AG09309 (cell line): ENCODE measurements around the gene IL20RA.

Experiments used
- DNase-seq: peaks from one replicate; pipeline ENCODE4 v3.0.0-alpha.2; 2010; ENCODE audit warnings: low read depth
- H3K4me3 ChIP-seq: 2 replicates; pipeline ENCODE4 v1.5.1; 2011; ENCODE audit warnings: mild to moderate bottlenecking, low read depth, low read length, moderate library complexity; ENCODE audit not compliant: control insufficient read depth
- TF ChIP-seq, protein P1 (sequence below): IDR thresholded peaks from 2 replicates; pipeline ENCODE4 v1.5.1; 2011; ENCODE audit warnings: mild to moderate bottlenecking, low read depth, low read length, inconsistent platforms; ENCODE audit not compliant: insufficient read depth, control insufficient read depth; ENCODE audit errors: missing control alignments

The IL20RA gene, protein sequence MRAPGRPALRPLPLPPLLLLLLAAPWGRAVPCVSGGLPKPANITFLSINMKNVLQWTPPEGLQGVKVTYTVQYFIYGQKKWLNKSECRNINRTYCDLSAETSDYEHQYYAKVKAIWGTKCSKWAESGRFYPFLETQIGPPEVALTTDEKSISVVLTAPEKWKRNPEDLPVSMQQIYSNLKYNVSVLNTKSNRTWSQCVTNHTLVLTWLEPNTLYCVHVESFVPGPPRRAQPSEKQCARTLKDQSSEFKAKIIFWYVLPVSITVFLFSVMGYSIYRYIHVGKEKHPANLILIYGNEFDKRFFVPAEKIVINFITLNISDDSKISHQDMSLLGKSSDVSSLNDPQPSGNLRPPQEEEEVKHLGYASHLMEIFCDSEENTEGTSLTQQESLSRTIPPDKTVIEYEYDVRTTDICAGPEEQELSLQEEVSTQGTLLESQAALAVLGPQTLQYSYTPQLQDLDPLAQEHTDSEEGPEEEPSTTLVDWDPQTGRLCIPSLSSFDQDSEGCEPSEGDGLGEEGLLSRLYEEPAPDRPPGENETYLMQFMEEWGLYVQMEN

DNA sequence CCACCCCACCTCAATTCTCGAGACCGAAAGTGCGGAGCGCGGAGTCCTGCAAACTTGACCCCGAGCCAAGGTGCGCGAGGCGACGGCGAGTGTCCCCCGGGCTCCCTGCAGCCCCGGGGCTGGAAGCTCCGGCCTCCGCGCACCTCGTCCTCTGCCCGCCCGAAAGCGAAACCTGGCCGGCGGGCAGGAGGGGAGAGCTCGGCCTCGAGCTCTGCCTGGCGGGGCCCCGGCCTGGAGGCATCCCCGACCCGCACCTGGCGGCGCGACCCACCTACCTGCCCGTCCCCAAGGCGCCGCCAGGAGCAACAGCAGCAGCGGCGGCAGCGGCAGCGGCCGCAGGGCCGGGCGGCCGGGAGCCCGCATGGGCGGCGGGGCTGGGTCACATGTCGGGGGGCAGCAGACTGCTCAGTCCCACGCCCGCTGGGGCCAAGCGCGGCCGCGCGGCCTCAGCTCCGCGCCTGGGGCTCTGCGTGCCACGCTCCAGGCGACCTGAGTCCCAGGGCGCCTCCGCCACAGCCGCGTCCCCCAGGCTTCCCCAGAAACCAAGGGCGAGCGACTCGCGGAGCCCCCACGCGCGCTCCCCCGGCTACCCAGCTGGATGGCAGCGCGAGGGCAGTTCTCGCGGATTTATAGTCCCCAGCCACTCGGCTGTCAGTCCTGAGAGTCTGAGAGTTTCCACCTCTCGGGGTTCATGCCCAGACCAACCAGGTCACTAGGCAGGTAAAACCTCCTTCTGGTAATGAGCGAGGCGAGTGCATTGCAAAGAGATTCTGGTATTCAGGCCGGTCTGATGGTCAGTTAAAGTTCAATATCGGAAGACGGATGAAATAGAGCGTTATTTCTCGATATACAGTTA lies at the start of gene IL20RA:
IL20RA (minus strand) TSS at position 600 of the 856 bp plus-strand sequence; CDS start at position 363, 237 bp downstream.
- H3K4me3 ChIP-seq = peak within 1 kb of the TSS; percentile 87
- no peak for DNase-seq

DNA sequence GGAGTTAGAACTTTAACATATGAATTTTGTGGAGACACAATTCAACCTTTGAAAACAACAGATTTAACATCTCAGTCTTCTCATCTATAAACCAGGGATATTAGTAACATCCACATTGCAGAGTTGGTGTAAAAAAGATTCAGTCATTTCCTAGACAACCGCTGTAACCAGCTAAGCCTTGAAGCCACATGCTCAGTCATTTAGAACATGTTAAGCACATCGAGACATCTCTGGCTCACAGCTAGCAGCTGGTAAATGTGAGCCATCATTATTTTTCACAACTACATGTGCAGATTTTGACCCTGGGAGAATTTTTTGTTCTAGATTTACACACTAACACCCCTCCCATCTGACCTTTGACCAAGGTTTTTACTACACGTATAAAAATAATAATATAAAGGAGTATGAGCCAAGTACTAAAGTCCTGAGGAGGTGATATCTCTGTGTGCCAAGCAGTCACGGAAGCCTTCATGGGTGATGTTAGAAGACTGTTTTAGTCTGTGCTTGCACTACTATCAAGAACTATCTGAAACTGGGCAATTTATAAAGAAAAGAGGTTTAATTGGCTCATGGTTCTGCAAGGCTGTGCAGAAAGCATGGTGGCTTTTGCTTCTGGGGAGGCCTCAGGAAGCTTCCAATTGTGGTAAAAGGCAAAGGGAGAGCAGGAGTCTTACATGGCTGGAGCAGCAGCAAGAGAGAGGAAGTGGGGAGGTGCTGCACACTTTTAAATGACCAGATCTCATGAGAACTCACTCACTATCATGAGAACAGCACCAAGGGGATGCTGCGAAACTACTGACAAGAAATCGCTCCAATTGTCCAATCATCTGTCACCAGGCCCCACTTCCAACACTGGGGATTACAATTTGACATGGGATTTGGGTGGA lies 48.7 kb upstream of the IL20RA start:
- no peak overlapping the region for H3K4me3 ChIP-seq
- no peak for DNase-seq
- TF ChIP-seq, protein P1, sequence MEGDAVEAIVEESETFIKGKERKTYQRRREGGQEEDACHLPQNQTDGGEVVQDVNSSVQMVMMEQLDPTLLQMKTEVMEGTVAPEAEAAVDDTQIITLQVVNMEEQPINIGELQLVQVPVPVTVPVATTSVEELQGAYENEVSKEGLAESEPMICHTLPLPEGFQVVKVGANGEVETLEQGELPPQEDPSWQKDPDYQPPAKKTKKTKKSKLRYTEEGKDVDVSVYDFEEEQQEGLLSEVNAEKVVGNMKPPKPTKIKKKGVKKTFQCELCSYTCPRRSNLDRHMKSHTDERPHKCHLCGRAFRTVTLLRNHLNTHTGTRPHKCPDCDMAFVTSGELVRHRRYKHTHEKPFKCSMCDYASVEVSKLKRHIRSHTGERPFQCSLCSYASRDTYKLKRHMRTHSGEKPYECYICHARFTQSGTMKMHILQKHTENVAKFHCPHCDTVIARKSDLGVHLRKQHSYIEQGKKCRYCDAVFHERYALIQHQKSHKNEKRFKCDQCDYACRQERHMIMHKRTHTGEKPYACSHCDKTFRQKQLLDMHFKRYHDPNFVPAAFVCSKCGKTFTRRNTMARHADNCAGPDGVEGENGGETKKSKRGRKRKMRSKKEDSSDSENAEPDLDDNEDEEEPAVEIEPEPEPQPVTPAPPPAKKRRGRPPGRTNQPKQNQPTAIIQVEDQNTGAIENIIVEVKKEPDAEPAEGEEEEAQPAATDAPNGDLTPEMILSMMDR = no peak

More for the DNA sequence above, at the start of gene IL20RA:
- TF ChIP-seq, protein P1 = no peak

DNA sequence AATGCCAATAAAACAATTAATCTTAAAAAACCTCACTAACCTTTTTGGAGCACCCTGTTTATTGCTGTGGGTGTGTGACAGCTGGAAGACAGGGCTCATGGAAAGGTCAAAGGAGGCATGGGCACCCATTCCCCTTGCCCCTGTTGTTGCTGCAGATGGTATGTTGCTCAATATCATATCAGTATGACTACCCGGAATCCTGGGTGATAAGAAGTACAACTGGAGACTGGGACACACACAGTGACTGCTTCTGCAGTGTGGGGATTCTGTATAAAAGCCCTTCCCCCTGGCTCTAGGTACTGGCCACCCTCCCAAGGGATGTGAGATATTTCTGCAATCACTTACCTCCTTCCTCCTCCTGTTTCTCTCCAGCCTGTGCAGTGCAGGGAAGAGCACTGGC lies 47.3 kb upstream of the IL20RA start:
- TF ChIP-seq, protein P1 = no peak
- DNase-seq = no peak
- H3K4me3 ChIP-seq = no peak overlapping the region

DNA sequence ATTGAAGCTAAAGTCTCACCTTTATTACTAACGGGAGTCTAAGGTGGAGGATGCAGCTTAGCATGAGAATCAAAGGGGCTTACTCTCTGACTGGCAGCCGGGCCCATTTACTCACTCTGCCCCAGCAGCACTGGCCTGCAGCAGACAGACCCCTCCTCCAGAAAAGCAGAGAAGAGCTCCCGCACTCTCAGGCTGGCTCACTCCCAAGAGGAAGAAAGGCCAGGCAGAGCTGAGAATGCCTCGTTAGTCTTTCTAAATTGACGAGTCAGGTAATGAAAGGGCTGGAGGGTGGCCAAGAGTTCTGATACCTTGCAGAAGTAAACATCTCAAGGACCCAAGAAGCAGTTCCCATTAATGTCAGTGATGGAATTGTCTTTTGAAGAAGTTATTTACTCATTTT lies 44.5 kb upstream of the IL20RA start:
- TF ChIP-seq, protein P1 = no peak
- DNase-seq = no peak
- H3K4me3 ChIP-seq = no peak overlapping the region

DNA sequence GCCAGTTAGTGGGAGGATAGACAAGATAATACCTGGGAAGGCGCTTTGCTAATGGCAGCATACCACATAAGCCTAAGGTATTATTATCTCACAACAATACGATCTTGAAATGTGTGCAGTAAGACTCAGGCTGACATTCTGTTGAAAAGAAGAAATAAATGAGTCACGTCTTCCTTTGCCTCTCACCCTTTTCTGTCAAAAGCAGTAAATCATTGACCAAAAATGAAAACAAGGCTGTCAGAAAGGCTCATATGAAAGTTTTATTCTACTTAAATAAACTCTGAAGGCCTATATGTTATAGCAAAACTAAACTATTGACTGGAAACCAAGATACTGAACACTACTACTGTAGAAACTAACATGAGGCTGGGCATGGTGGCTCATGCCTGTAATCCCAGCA lies 43.1 kb upstream of the IL20RA start:
- TF ChIP-seq, protein P1 = no peak
- no peak overlapping the region for H3K4me3 ChIP-seq
- DNase-seq = no peak

DNA sequence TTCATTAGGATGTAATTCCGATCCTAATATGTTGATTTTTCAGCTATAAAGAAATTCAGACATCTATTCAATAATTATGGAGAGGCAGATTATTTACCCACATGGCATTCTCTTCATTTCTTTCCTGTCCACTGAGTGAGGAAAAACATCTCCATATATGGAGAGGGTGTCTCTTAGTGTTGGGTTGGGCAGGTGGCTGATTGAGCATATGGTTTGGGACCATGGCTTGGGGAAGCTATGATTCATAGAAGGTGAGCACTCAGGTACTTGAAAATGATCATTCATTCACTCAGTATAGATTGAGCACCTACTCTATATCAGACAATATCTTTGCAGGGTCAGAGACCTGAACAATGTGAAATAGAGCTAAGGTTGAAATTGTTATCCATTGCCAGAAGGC lies 41.3 kb upstream of the IL20RA start:
- no peak overlapping the region for H3K4me3 ChIP-seq
- DNase-seq = no peak
- TF ChIP-seq, protein P1 = no peak
